ENCODE results near the gene RHOG. TPM values are rescaled to one million over a fixed set of nuclear protein-coding genes. Genes with fewer than 3 reads are reported as not detected.

Gene RHOG
- total RNA-seq, 1 donor from 2014 or later = 24.2 TPM

- no peaks in the 10 kb centered on the region for H3K9me3 Mint-ChIP-seq
- peak overlapping the region; percentile 58 for H3K27ac Mint-ChIP-seq
- H3K4me1 Mint-ChIP-seq = peaks cover 16% of the 10 kb centered on the region
- H3K4me3 Mint-ChIP-seq = no peak overlapping the region
- no peaks in the 10 kb centered on the region for H3K36me3 Mint-ChIP-seq
- no peak for DNase-seq (ENCODE audit: low spot score in 2 of 2, unreplicated experiment in 2 of 2)
- TF ChIP-seq CTCF (IDR thresholded peaks at IDR 0.05; ENCODE audit: unreplicated experiment) = no peak
- no peaks in the 10 kb centered on the region for H3K27me3 Mint-ChIP-seq (ENCODE audit: low read depth)
Observed at GRCh38 chr11:3877364-3878257, 36.9 kb upstream of the RHOG start.

GRCh38 chr11:3876613-3877012, 35.9 kb upstream of the RHOG start:
- no peak for TF ChIP-seq CTCF (IDR thresholded peaks at IDR 0.05; ENCODE audit: unreplicated experiment)
- Mint-ChIP-seq H3K36me3 (peaks cover under 1% of the 10 kb centered on the region), H3K9me3 (no peaks in the 10 kb centered on the region), H3K27me3 (ENCODE audit: low read depth) (no peaks in the 10 kb centered on the region), H3K27ac (no peak overlapping the region), H3K4me1 (peaks cover 16% of the 10 kb centered on the region), H3K4me3 (no peak overlapping the region)
- no peak for DNase-seq (ENCODE audit: low spot score in 2 of 2, unreplicated experiment in 2 of 2)

GRCh38 chr11:3873712-3874349, 33.1 kb upstream of the RHOG start:
- TF ChIP-seq CTCF (IDR thresholded peaks at IDR 0.05; ENCODE audit: unreplicated experiment) = no peak
- Mint-ChIP-seq H3K27ac (no peak overlapping the region), H3K4me1 (peaks cover 8% of the 10 kb centered on the region), H3K4me3 (no peak overlapping the region), H3K36me3 (peaks cover 2% of the 10 kb centered on the region), H3K27me3 (ENCODE audit: low read depth) (no peaks in the 10 kb centered on the region), H3K9me3 (no peaks in the 10 kb centered on the region)
- DNase-seq (ENCODE audit: low spot score in 2 of 2, unreplicated experiment in 2 of 2) = no peak

GRCh38 chr11:3867209-3868091, 26.7 kb upstream of the RHOG start:
- H3K4me3 Mint-ChIP-seq = no peak overlapping the region
- H3K27me3 Mint-ChIP-seq (ENCODE audit: low read depth) = no peaks in the 10 kb centered on the region
- TF ChIP-seq CTCF (IDR thresholded peaks at IDR 0.05; ENCODE audit: unreplicated experiment) = no peak
- no peaks in the 10 kb centered on the region for H3K9me3 Mint-ChIP-seq
- no peak for DNase-seq (ENCODE audit: low spot score in 2 of 2, unreplicated experiment in 2 of 2)
- peaks cover 2% of the 10 kb centered on the region for H3K36me3 Mint-ChIP-seq
- H3K4me1 Mint-ChIP-seq = peaks cover 31% of the 10 kb centered on the region
- peak overlapping the region; percentile 76 for H3K27ac Mint-ChIP-seq

GRCh38 chr11:3866836-3867208, 26.1 kb upstream of the RHOG start:
- no peak overlapping the region for H3K27ac Mint-ChIP-seq
- no peak overlapping the region for H3K4me3 Mint-ChIP-seq
- TF ChIP-seq CTCF (IDR thresholded peaks at IDR 0.05; ENCODE audit: unreplicated experiment) = no peak
- H3K36me3 Mint-ChIP-seq = peaks cover 2% of the 10 kb centered on the region
- no peak for DNase-seq (ENCODE audit: low spot score in 2 of 2, unreplicated experiment in 2 of 2)
- H3K9me3 Mint-ChIP-seq = no peaks in the 10 kb centered on the region
- H3K27me3 Mint-ChIP-seq (ENCODE audit: low read depth) = no peaks in the 10 kb centered on the region
- peaks cover 31% of the 10 kb centered on the region for H3K4me1 Mint-ChIP-seq

All from mesothelial cell of epicardium (in vitro differentiated cells).